HepG2 (cell line): ENCODE measurements around the gene TM2D1. TPM values are rescaled to one million over a fixed set of nuclear protein-coding genes. Genes with fewer than 3 reads are reported as not detected.

Experiments
- ATM ChIP-seq: fragments of 450-650 bp; IDR thresholded peaks from 2 replicates; pipeline ENCODE4 v1.7.1; 2017; ENCODE audit warnings: mild to moderate bottlenecking, borderline replicate concordance
- BRD4 ChIP-seq: sonication (generic); formaldehyde crosslinking; IDR thresholded peaks from 2 replicates; pipeline ENCODE4 v1.4.0; 2020; ENCODE audit warnings: missing genetic modification reagents
- CAMTA2 ChIP-seq: sonication (generic); formaldehyde crosslinking; IDR thresholded peaks from 2 replicates; pipeline ENCODE4 v1.4.0; 2020; ENCODE audit warnings: mild to moderate bottlenecking, missing genetic modification reagents, borderline replicate concordance
- FOXA1 ChIP-seq, 2 experiments: fragments of 450-650 bp in 1 of 2; sonication (generic) in 1 of 2; formaldehyde crosslinking in 1 of 2; IDR thresholded peaks; 2 replicates each; pipeline versions ENCODE4 v1.4.0 to v1.6.1; 2016 to 2020; ENCODE audit warnings: missing genetic modification reagents in 1 of 2
- FUBP1 ChIP-seq: sonication (generic); formaldehyde crosslinking; IDR thresholded peaks from 2 replicates; pipeline ENCODE4 v1.5.1; 2020; ENCODE audit warnings: missing genetic modification reagents, mild to moderate bottlenecking, borderline replicate concordance
- KMT2A ChIP-seq: sonication (generic); formaldehyde crosslinking; IDR thresholded peaks from 2 replicates; pipeline ENCODE4 v1.4.0; 2020; ENCODE audit warnings: missing genetic modification reagents
- MEF2D ChIP-seq: sonication (generic); formaldehyde crosslinking; IDR thresholded peaks from 2 replicates; pipeline ENCODE4 v1.5.1; 2020; ENCODE audit warnings: mild to moderate bottlenecking, missing genetic modification reagents
- NFE2L1 ChIP-seq: sonication (generic); formaldehyde crosslinking; IDR thresholded peaks from 2 replicates; pipeline ENCODE4 v1.4.0; 2020; ENCODE audit warnings: missing genetic modification reagents, mild to moderate bottlenecking, borderline replicate concordance
- NR2F1 ChIP-seq, 2 experiments: fragments of 450-650 bp in 1 of 2; formaldehyde crosslinking in 1 of 2; IDR thresholded peaks; 2 replicates each; pipeline versions ENCODE4 v1.5.0 to v1.6.1; 2016 to 2020; ENCODE audit warnings: mild to moderate bottlenecking in 1 of 2, missing compliant biosample characterization in 1 of 2, missing genetic modification reagents in 1 of 2, moderate library complexity in 1 of 2
- PATZ1 ChIP-seq: sonication (generic); formaldehyde crosslinking; IDR thresholded peaks from 2 replicates; pipeline ENCODE4 v1.4.0; 2020; ENCODE audit warnings: missing genetic modification reagents
- RAD21 ChIP-seq: fragments of 450-650 bp; formaldehyde crosslinking; IDR thresholded peaks from 2 replicates; pipeline ENCODE4 v1.5.0; 2020; ENCODE audit warnings: mild to moderate bottlenecking
- SIN3B ChIP-seq: fragments of 150-350 bp; IDR thresholded peaks from 2 replicates; pipeline ENCODE4 v1.6.1; 2014; ENCODE audit warnings: low read length
- SKI ChIP-seq: fragments of 450-650 bp; IDR thresholded peaks from one replicate; pipeline ENCODE4 v1.6.1; 2018; ENCODE audit warnings: mild to moderate bottlenecking; ENCODE audit not compliant: partially characterized antibody
- ZC3H4 ChIP-seq: sonication (generic); formaldehyde crosslinking; IDR thresholded peaks from 2 replicates; pipeline ENCODE4 v1.4.0; 2020; ENCODE audit warnings: missing genetic modification reagents, borderline replicate concordance
- ZFP36L2 ChIP-seq: sonication (generic); formaldehyde crosslinking; IDR thresholded peaks from 2 replicates; pipeline ENCODE4 v1.4.0; 2020; ENCODE audit warnings: missing genetic modification reagents
- ZFP37 ChIP-seq: sonication (generic); formaldehyde crosslinking; IDR thresholded peaks from 2 replicates; pipeline ENCODE4 v1.4.0; 2020; ENCODE audit warnings: missing genetic modification reagents, borderline replicate concordance
- ZNF512 ChIP-seq: sonication (generic); formaldehyde crosslinking; IDR thresholded peaks from 2 replicates; pipeline ENCODE4 v1.4.0; 2020; ENCODE audit warnings: mild to moderate bottlenecking, missing genetic modification reagents
- ZNF570 ChIP-seq: sonication (generic); formaldehyde crosslinking; IDR thresholded peaks from 2 replicates; pipeline ENCODE4 v1.4.0; 2020; ENCODE audit warnings: mild to moderate bottlenecking, missing genetic modification reagents, borderline replicate concordance
- ZNF691 ChIP-seq: sonication (generic); formaldehyde crosslinking; IDR thresholded peaks from 2 replicates; pipeline ENCODE4 v1.4.0; 2020; ENCODE audit warnings: missing genetic modification reagents, low read depth, mild to moderate bottlenecking, borderline replicate concordance
- ZNF841 ChIP-seq: sonication (generic); formaldehyde crosslinking; IDR thresholded peaks from 2 replicates; pipeline ENCODE4 v1.8.1; 2023; ENCODE audit warnings: missing genetic modification reagents, borderline replicate concordance
- polyA plus RNA-seq, 8 experiments: library from polyadenylated mRNA; depleted of rRNA in 3 of 8; stranded (reverse) in 7 of 8; unstranded in 1 of 8; fragments of >200 nt; fragmentation: Illumina TruSeq in 4 of 8; extraction: Trizol in 4 of 8; gene quantifications; 2 replicates each; pipeline versions ENCODE4 v1.2.1 to v1.2.3, GENCODE V29; 2011 to 2016; ENCODE audit warnings: low read depth in 4 of 8, missing spikeins in 1 of 8, mixed read lengths in 1 of 8; ENCODE audit not compliant: insufficient read depth in 1 of 8
- total RNA-seq, 5 experiments: library from RNA; depleted of rRNA; stranded (reverse); fragments of >200 nt; fragmentation: Illumina TruSeq; extraction: Trizol; gene quantifications; 2 replicates each; pipeline ENCODE4 v1.2.3, GENCODE V29; 2016; ENCODE audit warnings: low read depth in 1 of 5

TM2D1 gene
- total and polyA plus RNA-seq, 2 of the 13 experiments (the other 11 are each of a cell fraction or from before 2014, with no cell fraction given) = 26.6 to 49.0 TPM

- TF ChIP-seq RAD21 = 0 out of 2 replicates have a peak, but pooled peaks have one; percentile 5
- TF ChIP-seq KMT2A (CRISPR knock-in tag) = peak; percentile 45; the same call in 1 of the 2 replicates
- no peak for TF ChIP-seq ZNF570 (CRISPR knock-in tag)
- no peak for TF ChIP-seq ZNF841 (CRISPR knock-in tag)
- TF ChIP-seq NFE2L1 = 0 out of 2 replicates have a peak, but pooled peaks have one; percentile 24
- 0 out of 2 replicates have a peak, but pooled peaks have one; percentile 7 for TF ChIP-seq PATZ1 (CRISPR knock-in tag)
- TF ChIP-seq NR2F1 (CRISPR knock-in tag; IDR thresholded peaks at IDR 0.05) = no peak
- TF ChIP-seq FOXA1 (IDR thresholded peaks at IDR 0.05) = no peak
- no peak for TF ChIP-seq FOXA1 (CRISPR knock-in tag; IDR thresholded peaks at IDR 0.05)
- TF ChIP-seq ZFP37 (CRISPR knock-in tag) = no peak
- no peak for TF ChIP-seq ATM
- no peak for TF ChIP-seq ZC3H4 (CRISPR knock-in tag)
- TF ChIP-seq CAMTA2 (CRISPR knock-in tag) = 0 out of 2 replicates have a peak, but pooled peaks have one; percentile 43
- TF ChIP-seq MEF2D (CRISPR knock-in tag) = no peak
- TF ChIP-seq ZNF512 (CRISPR knock-in tag) = no peak
- no peak for TF ChIP-seq FUBP1 (CRISPR knock-in tag)
- no peak for TF ChIP-seq SKI
- TF ChIP-seq BRD4 = no peak
- no peak for TF ChIP-seq ZNF691 (CRISPR knock-in tag)
- TF ChIP-seq SIN3B = no peak
- no peak for TF ChIP-seq ZFP36L2 (CRISPR knock-in tag)
Measured at GRCh38 chr1:61742620-61743430, 17.9 kb upstream of the TM2D1 start (continued).
